Activated naive CD8-positive, alpha-beta T cell treated with anti-CD3 and anti-CD28 coated beads, Interleukin-2, amount 50 U/mL, for 24 hours (primary cell): ENCODE results near the gene SHISA6.
"Not testable (repeated sequence)": the region's sequence is repeated elsewhere in the genome, so short reads cannot be mapped to it uniquely, and the experiment has no call there.

Experiments
- ATAC-seq: fragments of 150-1000 bp; cut with Tn5 transposase; one replicate; pipeline ENCODE4 v1.10.0; 2021
- DNase-seq: peaks from one replicate; pipeline ENCODE4 v3.0.0; 2021
- H3K27ac Mint-ChIP-seq: one replicate; pipeline ENCODE4 v1.8.0; 2021; ENCODE audit warnings: mild to moderate bottlenecking, mixed read lengths
- H3K27me3 Mint-ChIP-seq: one replicate; pipeline ENCODE4 v1.8.0; 2021; ENCODE audit warnings: mixed read lengths
- H3K36me3 Mint-ChIP-seq: one replicate; pipeline ENCODE4 v1.8.0; 2021; ENCODE audit warnings: low read depth, mixed read lengths
- H3K4me1 Mint-ChIP-seq: one replicate; pipeline ENCODE4 v1.8.0; 2021; ENCODE audit warnings: mixed read lengths
- H3K4me3 Mint-ChIP-seq: one replicate; pipeline ENCODE4 v1.8.0; 2021; ENCODE audit warnings: mild to moderate bottlenecking, moderate library complexity, mixed read lengths
- H3K9me3 Mint-ChIP-seq: one replicate; pipeline ENCODE4 v1.8.0; 2021; ENCODE audit warnings: mixed read lengths

Gene SHISA6

GRCh38 chr17:11303773-11304394 is 62.9 kb downstream of the SHISA6 start:
- no peak overlapping the region for H3K4me3 Mint-ChIP-seq
- DNase-seq (no peak), ATAC-seq (no peak)
- H3K36me3 Mint-ChIP-seq: no peaks in the 10 kb centered on the region
- no peaks in the 10 kb centered on the region for H3K9me3 Mint-ChIP-seq
- no peak overlapping the region for H3K27ac Mint-ChIP-seq
- H3K27me3 Mint-ChIP-seq: no peaks in the 10 kb centered on the region
- no peaks in the 10 kb centered on the region for H3K4me1 Mint-ChIP-seq

- Mint-ChIP-seq H3K4me3 (no peak overlapping the region), H3K9me3 (no peaks in the 10 kb centered on the region), H3K27ac (no peak overlapping the region), H3K36me3 (no peaks in the 10 kb centered on the region), H3K4me1 (no peaks in the 10 kb centered on the region), H3K27me3 (no peaks in the 10 kb centered on the region)
- ATAC-seq (no peak), DNase-seq (no peak)
These were observed 63.6 kb downstream of the SHISA6 start for GRCh38 chr17:11304568-11304967.

- no peaks in the 10 kb centered on the region for H3K27me3 Mint-ChIP-seq
- DNase-seq (no peak), ATAC-seq (no peak)
- H3K4me1 Mint-ChIP-seq: no peaks in the 10 kb centered on the region
- H3K27ac Mint-ChIP-seq: no peak overlapping the region
- no peaks in the 10 kb centered on the region for H3K36me3 Mint-ChIP-seq
- no peak overlapping the region for H3K4me3 Mint-ChIP-seq
- H3K9me3 Mint-ChIP-seq: peaks cover 6% of the 10 kb centered on the region
These were observed 64.5 kb downstream of the SHISA6 start for GRCh38 chr17:11305524-11305923.

GRCh38 chr17:11308531-11308930 is 67.5 kb downstream of the SHISA6 start:
- ATAC-seq (no peak), DNase-seq (no peak)
- H3K4me3 Mint-ChIP-seq: no peak overlapping the region
- H3K36me3 Mint-ChIP-seq: no peaks in the 10 kb centered on the region
- no peak overlapping the region for H3K27ac Mint-ChIP-seq
- peaks cover 6% of the 10 kb centered on the region for H3K9me3 Mint-ChIP-seq
- H3K4me1 Mint-ChIP-seq: no peaks in the 10 kb centered on the region
- no peaks in the 10 kb centered on the region for H3K27me3 Mint-ChIP-seq

DNA sequence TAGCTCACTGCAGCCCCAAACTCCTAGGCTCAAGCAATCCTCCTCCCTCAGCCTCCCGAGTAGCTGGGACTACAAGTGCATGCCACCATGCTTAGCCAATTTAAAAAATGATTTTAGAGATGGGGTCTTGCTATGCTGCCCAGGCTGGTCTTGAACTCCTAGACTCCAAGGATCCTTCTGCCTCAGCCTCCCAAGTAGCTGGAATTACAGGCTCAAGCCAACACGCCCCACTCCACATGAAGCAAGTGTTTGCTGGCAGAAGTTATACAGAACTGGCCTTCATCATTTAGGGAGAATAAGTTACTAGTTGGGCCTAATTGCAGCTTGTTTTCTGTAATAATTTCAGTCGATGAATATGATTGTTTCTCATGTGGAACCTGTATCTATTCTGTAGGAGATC is 68.0 kb downstream of the SHISA6 start:
- Mint-ChIP-seq H3K27ac (no peak overlapping the region), H3K4me1 (no peaks in the 10 kb centered on the region), H3K36me3 (no peaks in the 10 kb centered on the region), H3K4me3 (no peak overlapping the region), H3K9me3 (peaks cover 6% of the 10 kb centered on the region), H3K27me3 (no peaks in the 10 kb centered on the region)
- no peak for DNase-seq
- no peak for ATAC-seq

- Mint-ChIP-seq H3K36me3 (no peaks in the 10 kb centered on the region), H3K27me3 (no peaks in the 10 kb centered on the region), H3K9me3 (peaks cover 6% of the 10 kb centered on the region), H3K27ac (no peak overlapping the region), H3K4me3 (no peak overlapping the region), H3K4me1 (no peaks in the 10 kb centered on the region)
- DNase-seq (no peak), ATAC-seq (no peak)
These were observed 68.8 kb downstream of the SHISA6 start for GRCh38 chr17:11309850-11310249.

- not testable (repeated sequence) for DNase-seq, H3K27me3 Mint-ChIP-seq, H3K27ac Mint-ChIP-seq, H3K4me3 Mint-ChIP-seq, H3K36me3 Mint-ChIP-seq, ATAC-seq, H3K9me3 Mint-ChIP-seq, H3K4me1 Mint-ChIP-seq
These were observed 75.4 kb downstream of the SHISA6 start for GRCh38 chr17:11316451-11316850.

DNA sequence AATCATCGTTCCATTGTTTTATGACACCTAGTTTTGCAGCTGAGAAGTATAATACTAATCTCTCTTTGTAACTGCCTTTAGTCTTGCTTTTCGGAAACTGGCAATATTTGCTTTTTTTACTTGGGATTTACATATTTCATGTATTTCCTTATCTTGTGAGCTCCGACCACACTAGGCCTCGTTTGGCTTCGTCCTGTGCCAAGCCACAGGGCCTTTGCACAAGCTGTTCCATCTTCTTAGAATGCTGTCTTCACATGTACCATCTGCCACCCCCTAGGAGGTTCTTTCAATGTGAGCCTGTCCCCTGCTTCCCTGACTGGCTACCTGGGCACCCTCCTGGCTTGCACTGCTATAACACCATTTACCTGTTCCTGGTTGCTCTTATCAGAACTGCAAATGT is 77.2 kb downstream of the SHISA6 start:
- H3K4me1 Mint-ChIP-seq: no peaks in the 10 kb centered on the region
- no peaks in the 10 kb centered on the region for H3K36me3 Mint-ChIP-seq
- ATAC-seq: no peak
- H3K27ac Mint-ChIP-seq: no peak overlapping the region
- no peak overlapping the region for H3K4me3 Mint-ChIP-seq
- H3K9me3 Mint-ChIP-seq: no peaks in the 10 kb centered on the region
- H3K27me3 Mint-ChIP-seq: peaks cover 1% of the 10 kb centered on the region
- DNase-seq: no peak

DNA sequence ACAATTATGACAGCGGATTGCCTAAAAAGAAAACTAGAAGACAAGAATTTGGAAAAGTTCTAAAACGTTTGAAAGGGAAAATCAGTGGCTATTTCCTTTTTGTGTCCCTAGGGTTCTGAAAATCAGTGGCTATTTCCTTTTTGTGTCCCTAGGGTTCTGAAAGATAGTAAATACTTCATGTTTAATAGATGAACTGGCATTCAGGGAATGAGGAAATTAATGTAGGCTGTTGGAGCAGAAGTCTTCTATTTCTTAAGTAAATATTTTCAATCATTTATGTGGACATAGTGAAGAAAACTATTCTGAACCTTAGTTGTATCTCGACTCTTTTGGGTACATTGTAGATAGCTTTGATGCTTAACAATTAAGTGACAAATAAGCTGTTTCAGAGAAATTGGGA is 78.9 kb downstream of the SHISA6 start:
- Mint-ChIP-seq H3K27me3 (peaks cover 1% of the 10 kb centered on the region), H3K4me1 (no peaks in the 10 kb centered on the region), H3K27ac (no peak overlapping the region), H3K36me3 (no peaks in the 10 kb centered on the region), H3K4me3 (no peak overlapping the region), H3K9me3 (peaks cover 4% of the 10 kb centered on the region)
- no peak for ATAC-seq
- DNase-seq: no peak

- Mint-ChIP-seq H3K4me3 (no peak overlapping the region), H3K36me3 (no peaks in the 10 kb centered on the region), H3K9me3 (peaks cover 4% of the 10 kb centered on the region), H3K27me3 (peaks cover 1% of the 10 kb centered on the region), H3K4me1 (no peaks in the 10 kb centered on the region), H3K27ac (no peak overlapping the region)
- no peak for ATAC-seq
- DNase-seq: no peak
These were observed 83.0 kb downstream of the SHISA6 start for GRCh38 chr17:11324021-11324420.

DNA sequence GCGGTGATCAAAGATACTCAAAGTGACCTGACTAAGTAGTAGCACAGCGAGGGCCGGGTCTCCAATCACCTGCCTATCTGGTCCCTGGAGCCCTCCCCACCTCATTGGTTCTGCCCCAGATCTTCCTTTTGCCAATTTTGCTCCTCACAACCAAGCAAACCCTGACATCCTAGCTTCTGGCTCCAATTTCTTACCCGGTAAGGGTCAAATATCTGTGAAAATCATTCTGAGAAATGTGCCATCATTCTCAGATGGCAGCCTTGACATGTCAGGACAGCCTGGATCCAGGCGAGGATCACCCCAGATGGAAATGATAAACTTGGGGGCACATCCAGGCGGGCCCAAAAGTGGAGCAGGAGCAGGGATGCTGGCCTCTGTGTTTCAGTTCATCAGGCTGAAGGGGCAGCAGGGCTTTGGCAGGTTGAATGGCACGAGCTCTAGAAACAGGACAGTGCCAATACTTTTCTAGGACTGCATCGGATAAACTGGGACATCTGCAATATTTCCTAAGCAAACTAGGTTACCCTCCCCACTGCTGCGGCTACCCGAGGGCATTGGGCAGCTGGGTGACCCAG is 83.9 kb downstream of the SHISA6 start:
- Mint-ChIP-seq H3K9me3 (peaks cover 4% of the 10 kb centered on the region), H3K36me3 (no peaks in the 10 kb centered on the region), H3K27me3 (peaks cover 1% of the 10 kb centered on the region), H3K4me1 (no peaks in the 10 kb centered on the region), H3K4me3 (no peak overlapping the region), H3K27ac (no peak overlapping the region)
- ATAC-seq: no peak
- DNase-seq: no peak

DNA sequence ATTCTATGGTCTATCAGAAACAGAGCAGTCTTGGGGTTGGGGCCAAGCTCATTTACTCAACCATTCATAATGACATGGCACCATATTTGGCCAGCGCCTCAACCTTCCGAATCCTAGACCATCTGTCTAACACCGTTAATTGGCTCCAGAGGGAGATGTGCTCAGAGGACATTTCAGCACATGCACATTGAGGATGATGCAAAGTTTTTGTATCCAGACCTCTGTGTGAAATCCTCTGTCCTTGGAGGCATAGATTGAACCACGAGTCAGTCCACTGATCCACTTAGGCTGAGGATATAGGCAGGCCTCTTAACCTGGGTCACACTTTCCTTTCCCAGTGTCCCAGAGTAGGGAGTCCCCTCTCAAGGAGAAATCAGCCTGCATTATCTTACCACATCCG is 85.5 kb downstream of the SHISA6 start:
- DNase-seq (no peak), ATAC-seq (no peak)
- H3K27me3 Mint-ChIP-seq: no peaks in the 10 kb centered on the region
- H3K27ac Mint-ChIP-seq: no peak overlapping the region
- H3K9me3 Mint-ChIP-seq: peaks cover 4% of the 10 kb centered on the region
- H3K4me1 Mint-ChIP-seq: no peaks in the 10 kb centered on the region
- no peak overlapping the region for H3K4me3 Mint-ChIP-seq
- no peaks in the 10 kb centered on the region for H3K36me3 Mint-ChIP-seq

DNA sequence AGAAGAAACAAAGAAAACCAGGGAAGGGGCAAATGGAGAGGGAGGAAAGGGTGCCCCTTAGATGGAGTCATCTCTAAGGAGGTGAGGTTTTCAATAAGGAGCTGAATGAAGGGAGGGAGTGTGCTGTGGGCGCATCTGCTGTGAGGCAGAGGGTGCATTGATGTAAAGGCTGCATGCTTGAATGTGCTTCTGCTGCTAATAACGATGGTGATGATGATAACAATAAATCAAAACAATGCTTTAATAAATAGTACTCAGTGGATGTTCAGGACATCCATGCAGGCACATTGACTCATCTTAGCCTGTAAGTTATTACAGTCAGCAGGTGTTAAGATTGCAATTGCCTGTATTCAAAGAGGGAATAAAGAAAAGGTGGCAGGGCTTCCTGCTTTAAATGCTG is 87.8 kb downstream of the SHISA6 start:
- Mint-ChIP-seq H3K27me3 (no peaks in the 10 kb centered on the region), H3K4me3 (no peak overlapping the region), H3K4me1 (no peaks in the 10 kb centered on the region), H3K36me3 (no peaks in the 10 kb centered on the region), H3K9me3 (peaks cover 4% of the 10 kb centered on the region), H3K27ac (no peak overlapping the region)
- DNase-seq (no peak), ATAC-seq (no peak)

DNA sequence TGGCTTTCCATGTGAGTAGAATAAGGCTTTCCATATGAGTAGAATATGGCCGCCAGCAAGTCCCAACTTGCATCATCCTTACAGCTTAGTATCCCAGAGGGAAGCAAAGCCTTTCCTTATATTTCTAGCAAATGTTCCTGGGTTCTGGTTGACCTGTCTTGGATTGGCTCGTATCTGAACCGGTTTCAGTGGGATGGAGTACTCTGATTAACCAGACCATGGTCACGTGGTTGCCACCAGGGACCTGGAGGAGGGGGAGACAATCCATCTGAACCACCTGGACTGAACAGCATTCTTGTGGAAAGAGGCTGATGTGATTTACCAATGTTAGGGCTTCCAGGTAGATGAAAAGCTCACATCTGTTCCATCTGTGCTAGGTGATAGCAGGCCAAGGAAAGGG is 89.0 kb downstream of the SHISA6 start:
- Mint-ChIP-seq H3K27me3 (no peaks in the 10 kb centered on the region), H3K36me3 (no peaks in the 10 kb centered on the region), H3K27ac (no peak overlapping the region), H3K4me3 (no peak overlapping the region), H3K9me3 (no peaks in the 10 kb centered on the region), H3K4me1 (no peaks in the 10 kb centered on the region)
- ATAC-seq (no peak), DNase-seq (no peak)

DNA sequence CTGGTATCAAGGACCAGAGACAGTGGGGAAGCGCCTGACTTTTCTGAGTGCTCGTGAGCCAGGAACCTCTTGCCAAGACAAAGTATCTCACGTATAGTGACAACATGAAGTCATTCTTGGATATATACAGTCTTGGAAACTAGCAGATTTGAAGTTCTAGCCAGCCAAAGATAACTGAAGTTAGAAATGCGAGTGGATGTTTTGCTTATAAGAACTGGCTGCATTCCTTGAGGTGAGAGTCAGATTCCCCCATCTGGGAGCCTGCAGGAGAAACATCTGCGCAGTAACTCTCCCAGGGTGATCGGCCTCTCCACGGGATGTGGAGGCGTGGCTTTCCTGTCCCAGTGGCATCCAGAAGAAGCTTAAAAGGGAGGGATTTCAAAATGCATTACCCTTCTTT is 89.8 kb downstream of the SHISA6 start:
- DNase-seq (no peak), ATAC-seq (no peak)
- Mint-ChIP-seq H3K27ac (no peak overlapping the region), H3K4me3 (no peak overlapping the region), H3K4me1 (no peaks in the 10 kb centered on the region), H3K27me3 (no peaks in the 10 kb centered on the region), H3K9me3 (no peaks in the 10 kb centered on the region), H3K36me3 (no peaks in the 10 kb centered on the region)
